AG04450 (cell line): Measurements from ENCODE around the gene NFATC2. TPM values are rescaled to one million over a fixed set of nuclear protein-coding genes. Genes with fewer than 3 reads are reported as not detected.

Source experiments
- CTCF ChIA-PET: fragments of 300-600, 350-600 bp; formaldehyde crosslinking; extraction: SDS; loops from one replicate; lab custom pipeline; 2022; ENCODE audit warnings: antibody characterized with exemption, inconsistent platforms; lab: Charles Lee
- POLR2A ChIA-PET: fragments of 350-600 bp; formaldehyde crosslinking; extraction: SDS; loops from one replicate; lab custom pipeline; 2021; ENCODE audit warnings: antibody characterized with exemption, inconsistent platforms; lab: Yijun Ruan, JAX
- DNase-seq: peaks from one replicate; pipeline ENCODE4 v3.0.0-alpha.2; 2011; ENCODE audit warnings: low read depth, low spot score
- H3K27ac ChIP-seq: one replicate; pipeline ENCODE4 v1.5.1; 2012; ENCODE audit warnings: low read depth, low read length, control low read depth
- H3K27me3 ChIP-seq: one replicate; pipeline ENCODE4 v1.6.0; 2012; ENCODE audit warnings: low read length; ENCODE audit not compliant: control insufficient read depth, insufficient read depth
- H3K4me3 ChIP-seq: 2 replicates; pipeline ENCODE4 v1.5.1; 2011; ENCODE audit warnings: mild to moderate bottlenecking, low read depth, low read length, control low read depth
- H3K9me3 ChIP-seq: 2 replicates; pipeline ENCODE4 v1.5.1; 2012; ENCODE audit warnings: low read length; ENCODE audit not compliant: control insufficient read depth, insufficient read depth
- CTCF ChIP-seq: IDR thresholded peaks from 2 replicates; pipeline ENCODE4 v1.5.1; 2011; ENCODE audit warnings: low read depth, low read length, control low read depth, inconsistent platforms
- polyA plus RNA-seq: library from polyadenylated mRNA; depleted of rRNA; stranded (reverse); fragments of >200 nt; gene quantifications from 2 replicates; pipeline ENCODE4 v1.2.3, GENCODE V29; 2011

NFATC2 gene
- polyA plus RNA-seq, 1 experiment = 0.07 TPM

DNA sequence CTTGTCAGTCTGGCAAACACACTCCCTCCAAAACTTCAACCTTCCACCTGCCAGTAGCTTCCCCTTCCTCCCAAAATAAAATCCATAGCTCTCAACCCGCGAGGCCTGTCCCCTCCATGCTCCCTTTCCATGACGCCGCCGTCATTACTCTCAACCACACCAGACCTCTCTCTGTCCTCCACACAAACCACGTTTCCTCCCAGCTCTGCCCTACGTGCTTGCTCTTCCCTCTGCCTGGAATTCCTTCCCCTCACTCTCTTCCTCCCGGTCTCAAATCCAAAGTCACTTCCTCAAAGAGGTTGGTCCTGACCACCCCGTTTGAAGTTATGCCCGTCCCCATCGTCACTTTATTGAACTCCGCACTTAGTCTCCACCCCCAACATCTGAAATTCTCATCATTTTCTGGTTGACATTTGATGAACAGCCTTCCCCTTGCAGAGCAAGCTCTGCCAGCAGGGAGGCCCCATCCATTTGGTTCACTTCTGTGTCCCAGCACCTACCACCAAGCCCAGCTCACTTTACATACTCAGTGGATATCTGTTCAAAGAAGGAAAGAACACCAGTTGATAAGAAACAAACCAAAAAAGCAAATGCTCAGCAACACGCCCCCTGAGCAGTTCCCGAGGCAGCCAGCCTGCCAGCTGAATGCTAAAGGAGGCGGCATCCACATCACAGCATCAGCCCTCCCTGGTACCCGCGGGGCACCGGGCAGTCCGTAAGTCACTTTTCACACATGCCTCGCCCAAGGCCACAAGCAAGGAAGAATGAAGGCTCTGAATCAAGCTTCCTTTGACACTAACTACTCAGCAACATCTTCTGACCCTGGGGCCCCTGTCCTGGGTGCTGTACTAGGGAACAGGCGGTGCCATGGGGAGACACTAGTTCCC is 125.0 kb downstream of the NFATC2 start:
- CTCF ChIA-PET = interaction anchor here (0.6 to 1.6 kb wide), 4 partner anchors 10 to 1114 kb away, joined by 3 to 7 read pairs (median 4); no protein-coding TSS in a partner anchor
- no peaks in the 10 kb centered on the region for H3K9me3 ChIP-seq

DNA sequence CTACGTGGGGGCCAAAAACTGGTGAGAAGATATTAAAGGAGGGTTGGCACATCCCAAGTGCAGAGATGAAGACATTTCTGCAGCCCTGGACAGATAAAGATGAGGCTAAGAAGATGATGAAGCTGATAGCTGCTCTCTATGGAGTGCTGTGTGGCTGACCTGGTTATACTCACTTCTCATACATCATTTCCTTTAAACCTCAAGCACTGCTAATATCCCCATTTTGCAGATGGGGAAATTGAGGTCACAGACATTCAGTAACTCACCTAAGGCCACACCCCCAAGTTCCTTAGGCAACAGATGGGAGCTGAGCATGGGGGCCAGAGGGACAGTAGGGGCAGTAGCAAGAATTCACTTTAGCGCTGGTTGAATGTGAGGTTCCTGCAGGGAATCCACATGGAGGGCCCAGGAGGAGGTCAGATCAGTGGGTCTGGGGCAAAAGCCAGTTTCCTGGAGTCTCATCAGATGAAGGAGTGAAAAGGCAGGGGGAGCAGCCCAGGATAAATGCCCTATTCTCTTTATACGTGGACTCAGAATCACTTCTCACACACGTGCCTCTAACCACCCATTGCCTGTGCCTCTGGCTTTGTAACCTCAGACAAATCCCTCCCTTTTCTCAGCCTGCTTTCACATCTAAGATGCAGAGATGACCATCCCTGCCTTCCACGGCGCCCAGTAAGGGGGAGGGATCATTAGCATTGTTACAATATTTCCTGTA is 125.8 kb downstream of the NFATC2 start:
- ChIA-PET CTCF (interaction anchor here (1.6 kb wide), 1 partner anchor 30 kb away, joined by 7 read pairs; no protein-coding TSS in a partner anchor), POLR2A (no interaction called here)
- H3K9me3 ChIP-seq = no peaks in the 10 kb centered on the region
- no peak for DNase-seq
- H3K27me3 ChIP-seq = no peaks in the 10 kb centered on the region
- H3K4me3 ChIP-seq = no peak overlapping the region
- no peak overlapping the region for H3K27ac ChIP-seq
- no peak for TF ChIP-seq CTCF

More for the DNA sequence above, 125.0 kb downstream of the NFATC2 start:
- POLR2A ChIA-PET = no interaction called here
- H3K27ac ChIP-seq = no peak overlapping the region
- no peak overlapping the region for H3K4me3 ChIP-seq
- H3K27me3 ChIP-seq = peaks cover 2% of the 10 kb centered on the region
- TF ChIP-seq CTCF = no peak
- DNase-seq = no peak

DNA sequence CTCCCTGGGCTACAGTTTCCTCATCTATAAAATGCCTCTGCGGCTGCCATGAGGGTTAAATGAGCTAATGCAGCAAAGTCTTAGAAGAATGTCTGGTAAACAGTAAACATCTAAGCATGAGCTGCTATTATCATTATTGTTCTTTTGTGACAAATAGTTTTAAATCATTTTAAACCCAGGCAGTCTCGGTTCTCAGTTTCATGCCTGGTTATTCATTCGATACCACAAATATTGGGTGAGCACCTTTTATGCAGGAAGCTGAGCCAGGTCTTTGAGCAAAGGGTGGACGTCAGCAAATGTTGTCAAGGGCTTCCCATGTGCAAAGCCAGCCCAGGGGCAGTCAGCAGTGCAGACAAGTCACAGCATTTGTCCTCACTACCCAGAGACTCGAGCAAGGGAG is 128.7 kb downstream of the NFATC2 start:
- no peak overlapping the region for H3K27ac ChIP-seq
- no peak overlapping the region for H3K4me3 ChIP-seq
- TF ChIP-seq CTCF = no peak
- ChIA-PET POLR2A (no interaction called here), CTCF (no interaction called here)
- H3K9me3 ChIP-seq = no peaks in the 10 kb centered on the region
- no peaks in the 10 kb centered on the region for H3K27me3 ChIP-seq
- DNase-seq = no peak

DNA sequence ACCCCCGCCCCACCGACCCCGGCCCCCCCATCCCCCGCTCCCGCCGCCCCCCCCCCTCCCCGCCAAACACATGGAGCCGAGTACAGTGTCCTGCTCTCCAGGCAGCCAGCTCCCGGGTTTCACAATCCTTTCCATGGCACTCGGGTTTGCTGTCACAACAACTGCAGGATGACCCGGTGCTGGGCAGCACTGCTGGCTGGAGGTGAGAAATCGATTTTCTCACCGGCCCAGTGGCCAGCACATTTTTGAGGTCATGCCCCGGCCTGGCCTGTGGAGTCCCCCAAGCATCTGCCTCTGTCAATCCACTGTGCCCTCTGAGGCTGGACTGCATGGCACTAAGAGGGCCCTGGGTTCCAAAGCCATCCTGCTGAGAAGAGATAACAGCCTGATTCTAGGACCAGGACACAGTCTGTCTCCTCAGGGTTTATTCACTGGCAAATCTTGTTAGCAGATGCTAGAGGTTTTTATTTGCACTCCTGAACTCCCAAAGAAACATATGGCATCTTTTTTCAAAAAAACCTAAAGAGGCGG is 129.5 kb downstream of the NFATC2 start:
- no peak for DNase-seq

More for the DNA sequence above, 129.5 kb downstream of the NFATC2 start:
- no peaks in the 10 kb centered on the region for H3K9me3 ChIP-seq
- no peaks in the 10 kb centered on the region for H3K27me3 ChIP-seq
- TF ChIP-seq CTCF = no peak
- no peak overlapping the region for H3K27ac ChIP-seq
- H3K4me3 ChIP-seq = no peak overlapping the region
- ChIA-PET CTCF (interaction anchor here (1.4 to 1.9 kb wide), 3 partner anchors 182 to 425 kb away, joined by 3 to 7 read pairs (median 4); no protein-coding TSS in a partner anchor), POLR2A (interaction anchor here (1.0 kb wide), 1 partner anchor 34 kb away, joined by 3 read pairs; no protein-coding TSS in a partner anchor)
